Measurements from ENCODE around the gene ELOVL4. TPM values are rescaled to one million over a fixed set of nuclear protein-coding genes. Genes with fewer than 3 reads are reported as not detected.

The ELOVL4 gene
- total RNA-seq, 1 donor from 2014 or later, result 9.0 TPM

DNA sequence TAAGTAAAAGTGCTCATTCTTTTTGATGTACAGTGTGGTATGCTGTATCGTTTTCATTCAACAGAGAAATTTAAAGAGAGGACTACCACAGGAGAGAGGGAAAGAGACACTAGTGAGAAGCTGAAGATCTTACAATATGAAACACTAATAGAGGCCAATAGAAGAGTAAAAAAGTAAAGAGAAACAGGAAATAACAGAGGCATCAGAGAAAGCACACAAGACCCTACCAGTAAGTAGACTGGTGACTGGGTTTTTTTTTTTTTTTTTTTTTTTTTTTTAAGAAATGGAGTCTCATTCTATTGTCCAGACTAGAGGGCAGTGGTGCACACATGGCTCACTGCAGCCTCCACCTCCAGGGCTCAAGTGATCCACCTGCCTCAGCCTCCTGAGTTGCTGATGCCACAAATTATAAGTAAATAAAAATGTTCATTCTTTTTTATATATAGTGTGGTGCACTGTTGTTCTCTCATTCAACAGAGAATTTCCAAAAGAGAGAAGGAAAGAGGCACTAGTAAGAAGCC is 18.8 kb downstream of the ELOVL4 start:
- DNase-seq (ENCODE audit: low read depth, low spot score), result no peak
- no peak overlapping the region for H3K27ac Mint-ChIP-seq (ENCODE audit: unreplicated experiment)
- no peaks in the 10 kb centered on the region for H3K9me3 Mint-ChIP-seq
- H3K4me3 Mint-ChIP-seq, result no peak overlapping the region
- peaks cover 6% of the 10 kb centered on the region for H3K4me1 Mint-ChIP-seq
- TF ChIP-seq, protein P1, sequence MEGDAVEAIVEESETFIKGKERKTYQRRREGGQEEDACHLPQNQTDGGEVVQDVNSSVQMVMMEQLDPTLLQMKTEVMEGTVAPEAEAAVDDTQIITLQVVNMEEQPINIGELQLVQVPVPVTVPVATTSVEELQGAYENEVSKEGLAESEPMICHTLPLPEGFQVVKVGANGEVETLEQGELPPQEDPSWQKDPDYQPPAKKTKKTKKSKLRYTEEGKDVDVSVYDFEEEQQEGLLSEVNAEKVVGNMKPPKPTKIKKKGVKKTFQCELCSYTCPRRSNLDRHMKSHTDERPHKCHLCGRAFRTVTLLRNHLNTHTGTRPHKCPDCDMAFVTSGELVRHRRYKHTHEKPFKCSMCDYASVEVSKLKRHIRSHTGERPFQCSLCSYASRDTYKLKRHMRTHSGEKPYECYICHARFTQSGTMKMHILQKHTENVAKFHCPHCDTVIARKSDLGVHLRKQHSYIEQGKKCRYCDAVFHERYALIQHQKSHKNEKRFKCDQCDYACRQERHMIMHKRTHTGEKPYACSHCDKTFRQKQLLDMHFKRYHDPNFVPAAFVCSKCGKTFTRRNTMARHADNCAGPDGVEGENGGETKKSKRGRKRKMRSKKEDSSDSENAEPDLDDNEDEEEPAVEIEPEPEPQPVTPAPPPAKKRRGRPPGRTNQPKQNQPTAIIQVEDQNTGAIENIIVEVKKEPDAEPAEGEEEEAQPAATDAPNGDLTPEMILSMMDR (conservative IDR thresholded peaks at IDR 0.05), result no peak
- H3K36me3 Mint-ChIP-seq (ENCODE audit: low read depth), result peaks cover 2% of the 10 kb centered on the region
- H3K27me3 Mint-ChIP-seq (ENCODE audit: low read depth), result no peaks in the 10 kb centered on the region

DNA sequence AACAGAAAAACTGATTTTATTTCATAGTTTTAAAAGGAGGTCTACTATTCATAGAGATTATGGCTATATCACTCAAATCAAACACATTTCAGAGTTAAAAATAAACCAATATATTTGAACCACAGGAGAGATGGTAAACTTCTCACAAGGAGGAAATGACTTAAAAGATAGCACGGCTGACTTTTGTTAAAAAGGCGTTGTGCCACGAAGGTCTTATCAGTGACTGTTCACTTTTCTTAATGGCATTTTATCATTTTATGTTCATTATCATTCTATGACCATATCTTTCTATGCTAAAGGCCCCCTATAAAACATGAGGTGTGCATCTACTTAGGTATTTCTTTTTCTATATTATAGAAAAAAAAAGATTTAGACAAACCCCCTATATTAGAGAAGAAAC is 19.6 kb downstream of the ELOVL4 start:
- Mint-ChIP-seq H3K4me1 (peaks cover 6% of the 10 kb centered on the region), H3K9me3 (no peaks in the 10 kb centered on the region), H3K36me3 (ENCODE audit: low read depth) (peaks cover 3% of the 10 kb centered on the region), H3K4me3 (no peak overlapping the region), H3K27me3 (ENCODE audit: low read depth) (no peaks in the 10 kb centered on the region), H3K27ac (ENCODE audit: unreplicated experiment) (no peak overlapping the region)
- TF ChIP-seq, protein P1 (conservative IDR thresholded peaks at IDR 0.05), result no peak
- no peak for DNase-seq (ENCODE audit: low read depth, low spot score)

- Mint-ChIP-seq H3K27ac (ENCODE audit: unreplicated experiment) (no peak overlapping the region), H3K4me1 (no peaks in the 10 kb centered on the region), H3K27me3 (ENCODE audit: low read depth) (no peaks in the 10 kb centered on the region), H3K4me3 (no peak overlapping the region), H3K9me3 (no peaks in the 10 kb centered on the region), H3K36me3 (ENCODE audit: low read depth) (peaks cover 6% of the 10 kb centered on the region)
- no peak for DNase-seq (ENCODE audit: low read depth, low spot score)
- TF ChIP-seq, protein P1 (conservative IDR thresholded peaks at IDR 0.05), result no peak
Observed at GRCh38 chr6:79923270-79923669, 24.1 kb downstream of the ELOVL4 start.

GRCh38 chr6:79922018-79922417 is 25.3 kb downstream of the ELOVL4 start:
- H3K9me3 Mint-ChIP-seq, result no peaks in the 10 kb centered on the region
- H3K36me3 Mint-ChIP-seq (ENCODE audit: low read depth), result peaks cover 8% of the 10 kb centered on the region
- no peak for DNase-seq (ENCODE audit: low read depth, low spot score)
- no peaks in the 10 kb centered on the region for H3K4me1 Mint-ChIP-seq
- no peak overlapping the region for H3K27ac Mint-ChIP-seq (ENCODE audit: unreplicated experiment)
- TF ChIP-seq, protein P1 (conservative IDR thresholded peaks at IDR 0.05), result no peak
- H3K27me3 Mint-ChIP-seq (ENCODE audit: low read depth), result no peaks in the 10 kb centered on the region
- H3K4me3 Mint-ChIP-seq, result no peak overlapping the region

DNA sequence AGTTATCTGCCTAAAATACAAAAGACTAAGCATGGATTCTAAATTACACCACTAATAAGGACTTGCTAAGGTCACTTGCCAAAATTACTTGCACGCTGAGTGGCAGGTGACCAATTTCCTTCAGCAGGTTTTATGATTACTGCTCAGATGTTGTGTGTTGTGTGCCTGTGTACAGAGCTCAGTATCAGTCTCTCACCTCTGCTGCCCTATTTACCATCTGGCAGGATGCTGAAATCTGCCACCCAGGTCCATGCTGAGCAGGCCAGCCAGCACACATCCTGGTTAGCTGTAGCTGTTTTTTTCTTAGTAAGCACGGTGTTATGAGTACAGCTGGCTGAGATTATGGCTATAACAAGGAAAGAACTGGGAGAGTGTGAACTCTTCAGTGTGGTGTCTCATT is 34.0 kb downstream of the ELOVL4 start:
- Mint-ChIP-seq H3K36me3 (ENCODE audit: low read depth) (peaks cover 8% of the 10 kb centered on the region), H3K4me3 (no peak overlapping the region), H3K9me3 (no peaks in the 10 kb centered on the region), H3K4me1 (no peaks in the 10 kb centered on the region), H3K27me3 (ENCODE audit: low read depth) (no peaks in the 10 kb centered on the region), H3K27ac (ENCODE audit: unreplicated experiment) (no peak overlapping the region)
- TF ChIP-seq, protein P1 (conservative IDR thresholded peaks at IDR 0.05), result no peak
- DNase-seq (ENCODE audit: low read depth, low spot score), result no peak
